Loucy (cell line): ENCODE data around the gene TRIM47.

Source experiments
- H2AFZ ChIP-seq: fragments of 200-600 bp; sonication (generic); 2 replicates; pipeline ENCODE4 v1.6.0; 2016; ENCODE audit warnings: antibody characterized with exemption, mild to moderate bottlenecking, low read length, moderate library complexity
- H3F3A ChIP-seq: fragments of 200-600 bp; 2 replicates; pipeline ENCODE4 v1.6.0; 2016; ENCODE audit warnings: antibody characterized with exemption, low read depth, mild to moderate bottlenecking
- H3K27me3 ChIP-seq: fragments of 200-600 bp; sonication (generic); 2 replicates; pipeline ENCODE4 v1.6.1; 2014; ENCODE audit warnings: low read length, mild to moderate bottlenecking; ENCODE audit not compliant: insufficient read depth, poor library complexity, severe bottlenecking
- H3K36me3 ChIP-seq: fragments of 200-600 bp; sonication (generic); 2 replicates; pipeline ENCODE4 v1.6.1; 2016; ENCODE audit warnings: low read length; ENCODE audit not compliant: insufficient read depth
- H3K4me1 ChIP-seq: fragments of 200-600 bp; sonication (generic); 2 replicates; pipeline ENCODE4 v1.5.1; 2014; ENCODE audit warnings: low read length, mild to moderate bottlenecking; ENCODE audit not compliant: insufficient read depth, poor library complexity, severe bottlenecking
- H3K4me2 ChIP-seq: fragments of 200-600 bp; sonication (generic); 2 replicates; pipeline ENCODE4 v1.6.0; 2014; ENCODE audit warnings: antibody characterized with exemption, low read length, low read depth, mild to moderate bottlenecking; ENCODE audit not compliant: poor library complexity, severe bottlenecking
- H3K4me3 ChIP-seq: fragments of 200-600 bp; sonication (generic); 2 replicates; pipeline ENCODE4 v1.5.1; 2014; ENCODE audit warnings: low read length, mild to moderate bottlenecking, mixed read lengths; ENCODE audit not compliant: poor library complexity, severe bottlenecking
- H3K79me2 ChIP-seq: fragments of 200-600 bp; sonication (generic); 2 replicates; pipeline ENCODE4 v1.6.1; 2014; ENCODE audit warnings: low read length; ENCODE audit not compliant: insufficient read depth
- H3K9ac ChIP-seq: fragments of 200-600 bp; sonication (generic); 2 replicates; pipeline ENCODE4 v1.6.0; 2014; ENCODE audit warnings: mild to moderate bottlenecking, low read depth, low read length, moderate library complexity; ENCODE audit not compliant: poor library complexity, severe bottlenecking
- H3K9me2 ChIP-seq: fragments of 200-600 bp; sonication (generic); replicated peaks from 2 replicates; pipeline ENCODE4 v1.6.1; 2016; ENCODE audit warnings: low read depth, low read length, mixed read lengths
- H3K9me3 ChIP-seq: fragments of 200-600 bp; sonication (generic); 2 replicates; pipeline ENCODE4 v1.6.1; 2014; ENCODE audit warnings: mild to moderate bottlenecking, antibody characterized with exemption, low read length, low read depth; ENCODE audit not compliant: insufficient read depth
- H4K20me1 ChIP-seq: fragments of 200-600 bp; sonication (generic); 2 replicates; pipeline ENCODE4 v1.6.0; 2014; ENCODE audit warnings: antibody characterized with exemption, low read length, mild to moderate bottlenecking; ENCODE audit not compliant: insufficient read depth, poor library complexity, severe bottlenecking
- CTCF ChIP-seq: fragments of 200-600 bp; sonication (generic); conservative IDR thresholded peaks from 2 replicates; pipeline ENCODE4 v1.5.1; 2014; ENCODE audit warnings: mild to moderate bottlenecking, antibody characterized with exemption, low read length
- EZH2phosphoT487 ChIP-seq: fragments of 200-600 bp; IDR thresholded peaks from 2 replicates; pipeline ENCODE4 v1.6.1; 2018; ENCODE audit warnings: antibody characterized with exemption, mild to moderate bottlenecking, moderate library complexity, borderline replicate concordance

TRIM47 gene

GRCh38 chr17:75856062-75856756, 22.2 kb downstream of the TRIM47 start:
- Histone ChIP-seq H3F3A (peaks cover 6% of the 10 kb centered on the region; the same call in 1 of the 2 replicates), H3K36me3 (peaks cover 4% of the 10 kb centered on the region; the same call in 1 of the 2 replicates), H3K4me2 (peak overlapping the region; percentile 87), H3K9ac (peak overlapping the region; percentile 87), H3K9me2 (no peaks in the 10 kb centered on the region), H3K4me3 (peak overlapping the region; percentile 91), H2AFZ (peak overlapping the region; percentile 18), H4K20me1 (peaks cover 7% of the 10 kb centered on the region), H3K9me3 (no peaks in the 10 kb centered on the region), H3K27me3 (no peaks in the 10 kb centered on the region), H3K79me2 (peaks cover 24% of the 10 kb centered on the region), H3K4me1 (peaks cover 30% of the 10 kb centered on the region)
- TF ChIP-seq CTCF (no peak), EZH2phosphoT487 (no peak)

GRCh38 chr17:75855310-75856061, 22.9 kb downstream of the TRIM47 start, which contains the start of gene WBP2:
Gene WBP2 (minus strand): TSS chr17:75855335. CDS start chr17:75855297, 38 bp downstream.
- Histone ChIP-seq H3K4me3 (peak within 1 kb of the TSS; percentile 91), H4K20me1 (peaks cover 7% of the 10 kb centered on the region), H3K9me3 (no peaks in the 10 kb centered on the region), H2AFZ (peak within 1 kb of the TSS; percentile 30), H3K4me1 (peaks cover 30% of the 10 kb centered on the region), H3F3A (peaks cover 6% of the 10 kb centered on the region; the same call in 1 of the 2 replicates), H3K9me2 (no peaks in the 10 kb centered on the region), H3K79me2 (peaks cover 24% of the 10 kb centered on the region), H3K4me2 (peak within 1 kb of the TSS; percentile 99), H3K36me3 (peaks cover 4% of the 10 kb centered on the region; the same call in 1 of the 2 replicates), H3K9ac (peak within 1 kb of the TSS; percentile 87), H3K27me3 (no peaks in the 10 kb centered on the region)
- TF ChIP-seq EZH2phosphoT487, result no peak
- peak; percentile 66 for TF ChIP-seq CTCF

GRCh38 chr17:75854881-75855309, 23.5 kb downstream of the TRIM47 start:
- Histone ChIP-seq H3K4me3 (peak overlapping the region; percentile 89), H3K27me3 (no peaks in the 10 kb centered on the region), H4K20me1 (peaks cover 7% of the 10 kb centered on the region), H3F3A (peaks cover 6% of the 10 kb centered on the region; the same call in 1 of the 2 replicates), H3K9ac (peak overlapping the region; percentile 78), H3K9me2 (no peaks in the 10 kb centered on the region), H3K9me3 (no peaks in the 10 kb centered on the region), H3K4me1 (peaks cover 30% of the 10 kb centered on the region), H3K36me3 (peaks cover 4% of the 10 kb centered on the region; the same call in 1 of the 2 replicates), H3K4me2 (peak overlapping the region; percentile 99), H2AFZ (peak overlapping the region; percentile 30; the same call in 1 of the 2 replicates), H3K79me2 (peaks cover 24% of the 10 kb centered on the region)
- no peak for TF ChIP-seq CTCF
- no peak for TF ChIP-seq EZH2phosphoT487
